Neural progenitor cell (in vitro differentiated cells): Measurements from ENCODE around the gene GVQW3. TPM values are rescaled to one million over a fixed set of nuclear protein-coding genes. Genes with fewer than 3 reads are reported as not detected.

Experiments used
- DNase-seq: peaks from one replicate; pipeline ENCODE4 v3.0.0-alpha.2; 2016; ENCODE audit warnings: low spot score
- H2AFZ ChIP-seq: fragments of 200-600 bp; sonication (generic); replicated peaks from 2 replicates; pipeline ENCODE4 v1.6.1; 2016; ENCODE audit warnings: antibody characterized with exemption
- H3F3A ChIP-seq: fragments of 200-600 bp; sonication (generic); 2 replicates; pipeline ENCODE4 v1.6.1; 2016; ENCODE audit warnings: antibody characterized with exemption, low read depth
- H3K27ac ChIP-seq: fragments of 200-600 bp; sonication (generic); 2 replicates; pipeline ENCODE4 v1.5.1; 2016; ENCODE audit warnings: mild to moderate bottlenecking
- H3K27me3 ChIP-seq: fragments of 200-600 bp; sonication (generic); 2 replicates; pipeline ENCODE4 v1.6.1; 2016; ENCODE audit warnings: mild to moderate bottlenecking, moderate library complexity
- H3K36me3 ChIP-seq: fragments of 200-600 bp; sonication (generic); 2 replicates; pipeline ENCODE4 v1.5.1; 2016
- H3K4me1 ChIP-seq: fragments of 200-600 bp; sonication (generic); 2 replicates; pipeline ENCODE4 v1.6.1; 2016; ENCODE audit warnings: mixed run types
- H3K4me2 ChIP-seq: fragments of 200-600 bp; sonication (generic); 2 replicates; pipeline ENCODE4 v1.6.1; 2016
- H3K4me3 ChIP-seq: fragments of 200-600 bp; sonication (generic); 2 replicates; pipeline ENCODE4 v1.5.1; 2016
- H3K79me2 ChIP-seq: fragments of 200-600 bp; sonication (generic); 2 replicates; pipeline ENCODE4 v1.6.1; 2016; ENCODE audit warnings: low read depth
- H3K9ac ChIP-seq: fragments of 200-600 bp; sonication (generic); 2 replicates; pipeline ENCODE4 v1.6.1; 2016
- H3K9me3 ChIP-seq: fragments of 200-600 bp; sonication (generic); 2 replicates; pipeline ENCODE4 v1.5.1; 2016; ENCODE audit warnings: low read depth
- H4K20me1 ChIP-seq: fragments of 200-600 bp; sonication (generic); 2 replicates; pipeline ENCODE4 v1.6.1; 2016; ENCODE audit warnings: low read depth
- H3K27ac Mint-ChIP-seq: 3 replicates; pipeline ENCODE4 v1.8.0; 2021; ENCODE audit warnings: mixed read lengths
- H3K27me3 Mint-ChIP-seq: 2 replicates; pipeline ENCODE4 v1.8.0; 2022; ENCODE audit warnings: low read depth, mild to moderate bottlenecking, inconsistent platforms, moderate library complexity, mixed read lengths; ENCODE audit not compliant: insufficient read depth
- H3K36me3 Mint-ChIP-seq: 3 replicates; pipeline ENCODE4 v1.8.0; 2021; ENCODE audit warnings: mixed read lengths
- H3K4me1 Mint-ChIP-seq: 3 replicates; pipeline ENCODE4 v1.8.0; 2021; ENCODE audit warnings: mixed read lengths
- H3K4me3 Mint-ChIP-seq: 3 replicates; pipeline ENCODE4 v1.8.0; 2021; ENCODE audit warnings: mild to moderate bottlenecking, moderate library complexity, mixed read lengths
- H3K9me3 Mint-ChIP-seq: 3 replicates; pipeline ENCODE4 v1.8.0; 2020; ENCODE audit warnings: mixed read lengths
- CTCF ChIP-seq: fragments of 200-600 bp; sonication (generic); IDR thresholded peaks from 2 replicates; pipeline ENCODE4 v1.5.1; 2017; ENCODE audit warnings: antibody characterized with exemption, mild to moderate bottlenecking
- EZH2 ChIP-seq: fragments of 200-600 bp; sonication (generic); IDR thresholded peaks from 2 replicates; pipeline ENCODE4 v1.6.1; 2017; ENCODE audit warnings: antibody characterized with exemption, mild to moderate bottlenecking, moderate library complexity
- EZH2phosphoT487 ChIP-seq: fragments of 200-600 bp; sonication (generic); IDR thresholded peaks from 2 replicates; pipeline ENCODE4 v1.6.1; 2017; ENCODE audit warnings: antibody characterized with exemption
- total RNA-seq: library from RNA; depleted of rRNA; stranded (reverse); fragments of >200 nt; gene quantifications from 2 replicates; pipeline ENCODE4 v1.2.3, GENCODE V29; 2015; ENCODE audit warnings: low replicate concordance

Gene GVQW3
- total RNA-seq, 1 donor from 2014 or later, result 15.2 TPM

- Histone ChIP-seq H4K20me1 (no peaks in the 10 kb centered on the region), H3K9ac (no peak overlapping the region), H3F3A (no peaks in the 10 kb centered on the region), H3K9me3 (no peaks in the 10 kb centered on the region), H3K27ac (no peak overlapping the region), H3K27me3 (no peaks in the 10 kb centered on the region), H2AFZ (no peak overlapping the region), H3K79me2 (no peaks in the 10 kb centered on the region), H3K4me1 (no peaks in the 10 kb centered on the region), H3K4me3 (no peak overlapping the region), H3K36me3 (no peaks in the 10 kb centered on the region), H3K4me2 (no peak overlapping the region)
- Mint-ChIP-seq H3K36me3 (peaks cover 4% of the 10 kb centered on the region), H3K27ac (no peak overlapping the region), H3K9me3 (peaks cover 22% of the 10 kb centered on the region), H3K4me1 (no peaks in the 10 kb centered on the region), H3K4me3 (no peak overlapping the region), H3K27me3 (no peaks in the 10 kb centered on the region)
- TF ChIP-seq CTCF (no peak), EZH2phosphoT487 (no peak), EZH2 (no peak)
- DNase-seq, result no peak
Observed at GRCh38 chr11:76339221-76339620, 41.9 kb upstream of the GVQW3 start.

GRCh38 chr11:76347466-76347865, 33.7 kb upstream of the GVQW3 start:
- H3K36me3 Mint-ChIP-seq, result peaks cover 13% of the 10 kb centered on the region
- H3K4me3 ChIP-seq, result no peak overlapping the region
- no peak overlapping the region for H3K27ac ChIP-seq
- no peaks in the 10 kb centered on the region for H3K4me1 ChIP-seq
- H3F3A ChIP-seq, result no peaks in the 10 kb centered on the region
- no peak overlapping the region for H2AFZ ChIP-seq
- H3K27me3 ChIP-seq, result no peaks in the 10 kb centered on the region
- TF ChIP-seq EZH2phosphoT487, result no peak
- TF ChIP-seq EZH2, result no peak
- no peak for TF ChIP-seq CTCF
- H3K9me3 ChIP-seq, result no peaks in the 10 kb centered on the region
- H3K4me3 Mint-ChIP-seq, result no peak overlapping the region
- no peak overlapping the region for H3K27ac Mint-ChIP-seq
- H3K9ac ChIP-seq, result no peak overlapping the region
- H3K4me1 Mint-ChIP-seq, result no peaks in the 10 kb centered on the region
- no peaks in the 10 kb centered on the region for H3K9me3 Mint-ChIP-seq
- peaks cover 3% of the 10 kb centered on the region for H3K36me3 ChIP-seq
- DNase-seq, result no peak
- H3K27me3 Mint-ChIP-seq, result no peaks in the 10 kb centered on the region
- no peaks in the 10 kb centered on the region for H4K20me1 ChIP-seq
- H3K4me2 ChIP-seq, result no peak overlapping the region
- no peaks in the 10 kb centered on the region for H3K79me2 ChIP-seq

- no peaks in the 10 kb centered on the region for H3K9me3 Mint-ChIP-seq
- Histone ChIP-seq H3K36me3 (peaks cover 3% of the 10 kb centered on the region), H3F3A (no peaks in the 10 kb centered on the region), H4K20me1 (no peaks in the 10 kb centered on the region), H3K9me3 (no peaks in the 10 kb centered on the region), H3K9ac (no peak overlapping the region), H2AFZ (no peak overlapping the region), H3K27me3 (no peaks in the 10 kb centered on the region), H3K27ac (no peak overlapping the region), H3K4me2 (no peak overlapping the region), H3K79me2 (no peaks in the 10 kb centered on the region), H3K4me3 (no peak overlapping the region), H3K4me1 (no peaks in the 10 kb centered on the region)
- peaks cover 20% of the 10 kb centered on the region for H3K36me3 Mint-ChIP-seq
- no peaks in the 10 kb centered on the region for H3K4me1 Mint-ChIP-seq
- no peak overlapping the region for H3K4me3 Mint-ChIP-seq
- TF ChIP-seq EZH2phosphoT487, result no peak
- no peak for TF ChIP-seq CTCF
- TF ChIP-seq EZH2, result no peak
- H3K27me3 Mint-ChIP-seq, result no peaks in the 10 kb centered on the region
- H3K27ac Mint-ChIP-seq, result no peak overlapping the region
- DNase-seq, result no peak
Observed at GRCh38 chr11:76348348-76348747, 32.8 kb upstream of the GVQW3 start.
